Measurements from ENCODE around the gene PPOX.
A peak's percentile ranks its signal among the peaks of the same experiment; 100 is the strongest.

PPOX gene

DNA sequence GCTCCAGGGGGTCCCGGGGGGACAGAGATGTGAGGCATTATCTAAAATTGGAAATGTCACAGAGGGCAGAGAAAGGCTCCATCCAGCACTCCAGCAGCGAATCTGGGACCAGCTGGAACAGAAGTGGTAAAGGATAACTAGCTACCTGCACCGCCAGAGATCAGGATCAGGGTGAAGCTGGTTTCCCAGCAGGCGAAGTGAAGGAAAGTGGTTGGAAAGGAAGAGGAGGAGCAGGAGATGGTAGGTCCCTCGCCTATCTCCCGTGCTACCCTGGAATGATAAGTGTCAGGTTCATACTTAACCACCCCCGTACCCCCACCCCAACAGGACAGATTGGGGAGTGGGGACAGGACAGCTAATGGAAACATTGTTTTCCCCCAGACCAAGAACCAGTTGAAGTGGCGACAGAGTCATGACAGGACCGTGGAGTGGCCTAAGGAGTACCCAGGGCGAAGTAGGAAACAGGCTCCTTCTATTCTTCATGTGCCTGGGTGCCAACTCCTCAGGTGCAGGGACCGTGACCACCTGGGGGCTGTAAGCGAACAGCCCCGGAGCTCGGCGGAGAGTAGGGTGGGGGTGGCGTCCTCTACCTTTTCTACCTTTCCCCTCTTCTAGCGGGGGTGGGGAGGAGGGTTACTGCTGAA, 10.4 kb downstream of the PPOX start:
- no peak for DNase-seq (ENCODE audit: low spot score)

DNA sequence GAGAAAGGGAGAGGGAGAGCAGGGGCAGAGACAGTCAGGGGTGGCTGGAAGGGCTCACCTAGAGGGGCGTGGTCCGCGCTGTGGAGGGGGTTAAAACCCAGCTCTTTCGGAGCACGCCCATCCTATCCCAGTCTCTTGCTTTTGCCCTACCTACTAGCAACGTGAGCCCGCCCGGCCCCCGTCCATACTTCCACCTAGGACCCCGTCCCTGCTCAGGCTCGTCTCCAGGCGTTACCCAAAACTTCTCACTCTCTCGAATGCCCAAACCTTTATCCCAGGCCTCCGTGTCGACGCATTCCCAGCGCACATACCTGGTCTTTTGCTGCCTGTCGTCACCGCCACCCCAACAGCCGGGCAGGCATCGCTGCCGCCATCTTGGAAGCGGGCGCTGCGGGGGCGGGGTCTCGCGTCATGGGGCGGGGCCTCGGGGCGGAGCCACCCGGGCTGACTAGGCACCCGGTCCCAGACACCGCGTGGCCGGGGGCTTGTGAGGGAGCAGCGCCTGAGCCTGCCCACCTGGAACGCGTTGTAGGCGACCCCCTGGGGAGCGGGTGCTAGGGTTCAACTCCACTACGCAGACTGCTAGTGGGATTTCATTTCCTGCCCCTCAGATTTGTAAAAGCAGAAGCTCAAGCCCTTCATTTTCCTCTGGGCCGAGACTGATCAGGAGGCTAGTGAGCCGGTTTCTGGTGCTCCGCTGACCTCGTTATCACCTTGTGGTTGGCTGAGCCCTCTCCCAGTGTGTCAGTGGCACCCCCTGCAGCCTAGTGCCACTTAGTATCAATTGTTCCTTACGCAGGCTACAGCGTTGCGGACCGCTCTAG, 11.1 kb downstream of the PPOX start, which contains the start of gene B4GALT3:
TSS of gene B4GALT3 (minus strand) at position 396 of the 824 bp plus-strand sequence. CDS start 1,447 bp downstream, outside the sequence.
- peak; percentile 91 for DNase-seq (ENCODE audit: low spot score)

DNA sequence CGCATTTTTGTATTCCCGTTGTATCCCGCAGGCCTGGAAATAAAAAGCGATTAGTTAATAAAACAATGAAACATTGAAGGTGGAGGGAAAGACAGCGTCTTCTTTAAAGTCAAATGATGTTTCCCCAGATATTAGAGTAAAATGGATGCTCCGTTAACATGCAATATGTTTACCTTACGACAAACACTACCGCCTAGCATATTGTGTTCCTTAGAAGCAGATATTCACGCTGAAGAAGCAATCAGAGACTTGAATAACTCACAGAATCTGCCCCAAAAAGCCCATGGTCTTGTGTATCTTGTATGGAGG, 11.7 kb downstream of the PPOX start:
- no peak for DNase-seq (ENCODE audit: low spot score)

DNA sequence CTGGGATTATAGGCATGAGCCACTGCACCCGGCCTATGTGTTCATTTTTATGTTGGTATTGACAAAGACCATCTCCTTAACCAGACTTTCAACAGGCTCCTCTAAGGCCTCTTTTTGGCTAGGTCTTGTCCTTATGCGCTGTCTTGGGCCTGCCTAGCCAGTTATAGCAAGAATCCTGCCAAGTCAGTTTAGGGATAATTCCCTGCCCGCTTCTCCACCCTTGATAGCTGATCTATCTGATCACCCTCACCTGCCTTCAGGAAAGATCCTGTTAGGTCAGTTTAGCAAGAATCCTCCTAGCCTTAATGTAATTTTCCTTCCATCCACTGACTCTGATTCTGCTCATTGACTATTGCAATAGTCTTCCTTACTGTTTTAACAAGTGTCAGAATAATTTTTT, 13.5 kb downstream of the PPOX start:
- DNase-seq (ENCODE audit: low spot score): no peak

DNA sequence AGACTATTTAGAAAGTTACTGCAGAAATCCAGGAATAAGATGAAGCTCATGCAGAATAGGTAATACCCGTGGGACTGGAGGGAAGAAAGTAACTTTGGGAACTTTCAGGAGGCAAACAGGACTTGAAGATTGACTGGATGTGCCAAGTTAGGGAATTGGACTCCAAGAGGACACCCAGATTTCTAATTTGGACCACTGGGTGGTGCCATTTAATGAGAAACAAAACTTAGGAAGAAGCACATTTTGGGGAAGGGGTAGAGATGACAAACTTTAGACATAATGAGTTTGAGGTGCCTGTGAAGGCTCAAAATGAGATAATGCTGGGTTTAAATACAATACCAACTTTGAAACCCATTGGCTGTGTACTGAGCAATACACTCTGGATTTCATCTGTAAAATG, 14.4 kb downstream of the PPOX start:
- no peak for DNase-seq (ENCODE audit: low spot score)

DNA sequence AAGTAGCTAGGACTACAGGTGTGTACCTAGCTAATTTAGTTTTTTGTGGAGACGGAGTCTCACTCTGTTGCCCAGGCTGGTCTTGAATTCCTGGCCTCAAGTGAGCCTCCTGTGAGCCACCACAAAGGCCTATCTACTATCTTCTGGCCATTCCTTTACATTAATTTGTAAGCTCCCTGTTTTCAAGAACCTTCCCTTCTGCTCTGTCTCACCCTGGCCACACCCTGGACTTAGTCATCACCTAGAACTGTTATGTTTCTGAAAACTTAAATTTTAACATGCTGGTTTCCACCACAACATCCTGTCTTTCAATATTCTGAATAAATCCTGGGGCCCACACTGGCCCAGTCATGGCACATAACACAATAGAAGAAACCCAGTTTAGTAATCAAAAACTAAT, 16.0 kb downstream of the PPOX start:
- no peak for DNase-seq (ENCODE audit: low spot score)

DNA sequence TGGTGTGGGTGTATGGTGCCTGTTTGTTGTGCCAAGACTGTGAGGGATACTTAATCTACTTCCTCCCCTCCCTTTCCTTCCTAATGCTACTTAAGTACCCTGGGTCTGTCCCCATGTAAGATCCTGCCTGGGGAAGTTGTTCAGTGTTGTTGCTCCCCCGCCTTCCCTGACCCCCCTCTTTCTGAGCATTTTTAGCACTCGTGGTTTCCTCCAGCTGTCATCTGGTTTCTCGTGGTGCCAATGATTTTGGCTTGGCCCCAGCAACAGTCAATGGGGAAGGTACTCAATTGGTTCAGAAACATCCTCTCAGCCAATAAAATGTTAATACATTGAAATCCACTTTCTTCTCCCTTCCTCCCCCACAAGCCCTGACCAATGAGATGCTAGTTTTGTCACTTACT, 19.1 kb downstream of the PPOX start:
- DNase-seq (ENCODE audit: low spot score): no peak

DNA sequence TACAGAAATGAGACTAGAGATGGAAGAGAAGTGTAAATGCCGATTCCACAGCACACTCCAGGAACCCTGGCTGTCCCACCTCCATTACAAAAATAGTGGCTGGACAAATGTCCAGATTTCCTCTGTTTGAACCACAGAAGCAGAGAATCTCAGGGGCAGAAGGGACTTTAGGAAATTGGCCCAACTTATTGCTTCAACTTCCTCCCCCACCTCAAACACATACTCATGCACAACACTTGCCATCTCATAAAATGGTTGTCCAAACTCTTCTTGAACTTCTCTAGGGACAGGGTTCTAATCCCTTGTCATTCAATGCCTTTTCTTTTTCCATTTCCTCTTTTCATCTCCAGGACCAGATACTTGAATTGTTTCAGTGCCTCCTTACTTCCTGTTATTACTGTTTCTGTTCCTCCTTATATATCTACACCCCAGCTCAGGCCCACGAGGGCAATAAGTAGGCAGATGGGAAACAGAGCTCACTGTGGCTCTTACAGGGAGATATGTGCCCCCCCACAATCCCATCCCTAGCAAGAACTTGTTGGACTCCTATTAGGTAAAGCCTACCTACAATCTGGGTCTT, 19.6 kb downstream of the PPOX start:
- no peak for DNase-seq (ENCODE audit: low spot score)

DNA sequence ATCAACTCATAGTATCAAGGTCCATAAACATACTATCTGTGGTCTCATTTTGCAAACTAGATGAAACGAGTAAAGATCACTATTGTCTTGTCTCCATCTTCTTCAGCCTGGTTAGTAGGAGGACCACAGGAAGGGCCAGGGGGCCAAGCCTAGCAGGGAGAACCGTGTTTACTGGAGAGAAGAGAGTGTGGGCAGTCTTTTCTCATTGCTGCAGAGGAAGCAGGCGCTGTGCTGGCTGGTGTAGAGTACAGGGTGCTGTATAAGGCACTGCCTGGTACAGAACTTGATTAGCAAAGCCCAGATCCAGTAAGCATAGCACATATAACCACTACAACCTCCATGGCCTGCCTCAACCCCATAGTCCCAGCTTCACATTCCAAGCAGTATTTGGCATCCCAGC, 21.1 kb downstream of the PPOX start:
- DNase-seq (ENCODE audit: low spot score): no peak

DNA sequence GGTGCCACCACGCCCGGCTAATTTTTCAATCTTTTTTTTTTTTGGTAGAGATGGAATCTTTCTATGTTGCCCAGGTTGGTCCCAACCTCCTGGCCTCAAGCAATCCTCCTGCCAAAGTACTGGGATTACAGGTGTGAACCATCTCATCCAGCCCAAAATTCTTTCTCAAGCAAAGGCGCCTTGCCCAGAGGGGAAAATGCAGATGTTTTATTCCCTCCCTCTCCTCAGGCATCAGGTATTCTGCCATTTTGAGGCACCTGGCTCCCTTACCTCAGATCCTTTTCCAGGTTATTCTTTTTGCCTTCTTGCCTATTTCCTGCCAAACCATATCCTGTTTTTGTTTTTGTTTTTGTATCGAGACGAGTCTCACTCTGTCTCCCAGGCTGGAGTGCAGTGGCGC, 22.2 kb downstream of the PPOX start:
- no peak for DNase-seq (ENCODE audit: low spot score)

DNA sequence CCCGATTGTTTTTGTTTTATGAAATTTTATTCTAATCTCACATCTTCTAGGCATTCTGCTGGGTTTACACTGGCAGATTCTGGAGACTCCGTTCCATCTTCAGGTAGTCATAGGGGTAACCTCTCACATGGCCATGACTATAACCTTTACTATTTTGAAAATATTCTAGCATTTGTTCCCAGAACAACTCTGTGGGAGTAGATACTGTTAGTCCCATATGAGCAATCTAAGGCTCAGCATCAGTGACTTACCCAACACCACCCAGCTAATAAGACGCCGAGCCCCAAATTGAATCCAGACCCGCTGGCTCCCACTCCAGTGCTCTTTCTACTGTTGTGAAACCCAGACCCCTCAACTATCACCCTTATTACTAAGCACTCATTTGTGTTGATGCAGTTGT, 22.8 kb downstream of the PPOX start:
- DNase-seq (ENCODE audit: low spot score): no peak

DNA sequence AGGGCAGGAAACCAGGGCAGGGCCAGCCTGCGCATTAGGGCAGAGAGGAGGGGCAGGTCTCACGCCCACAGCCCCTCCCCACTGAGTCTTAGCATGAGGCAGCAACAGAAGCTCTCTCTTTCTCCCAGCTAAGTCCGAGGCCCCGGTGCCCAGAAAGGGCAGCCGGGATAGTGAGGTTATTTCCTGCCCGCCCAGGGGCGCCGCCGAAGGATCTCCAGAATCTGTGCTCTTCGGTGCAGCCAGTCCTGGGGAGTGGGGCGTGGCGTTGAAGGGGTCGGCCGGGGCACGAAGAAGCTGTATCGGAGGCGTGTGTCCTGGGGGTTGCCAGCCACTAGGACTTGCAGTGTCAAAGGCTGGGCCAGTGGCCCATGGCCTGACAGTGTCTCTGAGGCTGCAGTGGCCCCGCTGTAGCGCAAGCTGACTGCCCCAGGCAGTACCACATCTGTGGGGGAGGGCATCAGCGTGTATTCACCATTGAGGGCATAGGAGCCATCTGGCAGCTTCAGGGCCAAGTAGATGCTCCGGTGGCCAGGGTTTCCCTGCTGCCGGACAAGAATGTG, 24.8 kb downstream of the PPOX start:
- DNase-seq (ENCODE audit: low spot score): no peak

DNA sequence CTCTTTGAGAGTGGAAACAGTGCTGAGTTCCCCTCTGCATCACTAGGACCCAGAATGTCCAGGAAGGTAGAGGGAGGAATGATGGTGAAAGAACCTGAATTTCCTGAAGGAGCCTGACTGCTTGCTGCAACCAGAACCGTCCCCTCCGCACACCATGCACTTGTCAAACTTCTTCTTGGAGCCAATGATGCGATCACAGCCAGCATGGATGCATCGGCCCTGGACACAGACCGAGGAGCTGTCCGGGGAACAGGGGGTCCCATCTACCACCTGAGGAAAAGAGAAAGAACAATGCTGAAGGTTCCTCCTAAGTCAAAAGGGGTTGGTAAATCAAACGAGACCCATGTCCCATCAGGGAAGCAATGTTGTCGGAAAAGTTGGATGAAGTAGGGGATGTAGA, 25.7 kb downstream of the PPOX start:
- DNase-seq (ENCODE audit: low spot score): no peak

DNA sequence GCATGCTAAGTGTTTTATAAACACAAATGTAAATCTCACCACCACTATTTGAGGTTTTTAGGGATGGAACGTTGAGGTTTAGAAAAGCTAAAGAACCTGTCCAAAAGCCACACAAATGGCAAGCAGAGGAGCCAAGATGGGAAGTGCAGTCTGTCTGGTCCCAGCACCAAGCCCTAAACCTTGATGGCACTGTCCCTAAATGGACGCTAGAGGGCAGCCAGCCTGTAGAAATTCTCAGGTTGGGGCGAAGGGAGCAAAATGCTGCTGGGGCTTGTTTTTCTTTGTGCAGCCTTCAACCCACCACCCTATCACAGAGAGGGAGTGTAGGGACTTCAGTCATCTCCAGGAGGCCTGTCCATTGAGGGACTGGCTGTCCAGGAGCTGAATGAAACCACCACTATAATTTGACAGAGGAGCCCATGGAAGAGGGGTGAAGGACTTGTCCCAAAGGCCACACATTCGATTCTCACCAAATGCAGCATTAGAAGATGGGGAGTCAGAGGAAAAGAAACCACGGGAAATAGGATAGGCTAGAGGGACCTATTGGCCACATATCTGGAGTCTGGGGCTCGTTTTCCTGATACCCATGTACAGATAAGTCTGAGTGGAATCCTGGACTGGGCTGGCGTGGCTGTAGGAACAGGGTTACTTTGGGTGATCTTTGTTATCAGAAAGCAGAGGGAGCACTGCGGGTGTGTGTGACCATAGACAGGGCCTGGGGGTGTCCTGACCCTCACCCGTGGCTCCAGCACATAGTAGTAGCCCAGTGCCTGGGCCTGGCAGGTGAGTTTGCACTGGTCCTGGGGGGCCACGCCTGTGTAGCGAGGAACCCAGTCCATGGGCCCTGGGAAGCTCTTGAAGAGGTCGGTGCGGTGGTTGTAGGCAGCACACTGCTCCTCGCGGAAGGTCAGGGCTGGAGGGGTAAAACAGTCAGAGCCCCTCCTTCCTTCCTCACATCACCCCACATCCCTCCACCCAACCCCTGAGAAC, 26.5 kb downstream of the PPOX start:
- DNase-seq (ENCODE audit: low spot score): peak; percentile 82

DNA sequence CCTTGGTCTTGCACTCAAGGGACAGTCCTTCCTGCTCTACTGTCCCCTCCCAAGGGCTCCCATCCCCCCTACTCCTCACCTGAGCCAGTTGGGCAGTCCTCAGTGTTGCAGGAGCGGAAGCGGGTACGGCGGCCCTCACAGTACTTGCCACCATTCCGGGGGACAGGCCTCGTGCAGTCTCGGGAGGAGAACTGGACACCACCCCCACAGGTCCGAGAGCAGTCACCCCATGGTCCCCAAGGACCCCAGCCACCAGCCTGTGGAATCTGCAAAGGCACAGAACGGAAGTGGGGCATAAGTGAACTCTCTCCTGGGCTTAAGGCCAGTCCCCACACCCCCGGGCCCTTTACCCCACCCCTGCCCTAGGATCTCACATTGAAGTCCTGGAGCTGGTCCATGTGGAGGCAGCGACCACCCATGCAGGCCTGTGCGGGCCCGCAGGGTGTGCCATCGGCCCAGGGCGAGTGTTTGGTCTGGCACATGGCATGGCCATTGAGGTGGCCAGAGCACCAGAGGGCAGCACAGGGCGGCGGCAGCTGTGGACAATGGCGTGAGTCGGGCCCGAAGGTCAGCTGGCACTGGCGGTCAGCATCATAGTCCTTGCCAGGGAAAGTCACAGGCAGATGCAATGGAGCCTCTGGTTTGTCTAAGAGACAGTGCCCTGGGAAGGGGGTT, 27.5 kb downstream of the PPOX start:
- DNase-seq (ENCODE audit: low spot score): no peak

DNA sequence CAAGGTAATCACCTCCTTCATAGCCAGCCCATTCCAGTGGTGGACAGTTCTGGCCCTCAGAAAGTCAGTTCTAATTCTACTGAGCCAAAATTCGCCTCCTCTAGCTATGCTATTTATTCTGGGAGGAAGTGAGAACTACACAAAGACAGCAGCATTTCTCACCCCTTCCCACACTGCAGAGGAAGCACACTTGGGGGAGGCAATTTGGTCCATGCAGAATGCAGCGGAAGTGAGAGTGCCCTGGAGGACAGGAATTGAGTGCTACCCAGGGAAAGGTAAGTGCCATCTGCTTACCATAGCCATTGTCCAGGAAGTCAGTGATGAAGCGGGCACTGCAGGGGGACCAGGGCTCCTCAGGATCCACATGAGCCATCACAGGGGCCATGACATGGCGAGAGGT, 28.9 kb downstream of the PPOX start:
- no peak for DNase-seq (ENCODE audit: low spot score)

DNA sequence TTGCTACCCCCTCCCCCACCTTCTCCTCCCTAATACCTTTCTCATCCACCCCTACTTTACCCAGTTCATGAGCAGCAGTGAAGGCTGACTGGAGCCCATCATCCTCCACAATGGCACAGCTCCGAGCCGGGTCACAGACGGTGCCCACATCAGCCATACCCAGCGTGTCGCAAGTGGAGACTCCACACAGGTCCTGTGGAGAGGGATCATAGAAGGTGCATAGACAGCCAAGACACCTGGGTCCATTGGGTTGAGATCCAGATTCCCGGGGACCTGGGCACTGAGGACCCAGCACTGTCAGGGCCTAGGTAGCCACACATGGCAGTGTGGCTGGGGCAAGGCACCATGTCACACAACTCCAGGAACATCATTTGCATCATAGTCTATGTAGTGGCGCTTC, 29.9 kb downstream of the PPOX start:
- DNase-seq (ENCODE audit: low spot score): no peak

DNA sequence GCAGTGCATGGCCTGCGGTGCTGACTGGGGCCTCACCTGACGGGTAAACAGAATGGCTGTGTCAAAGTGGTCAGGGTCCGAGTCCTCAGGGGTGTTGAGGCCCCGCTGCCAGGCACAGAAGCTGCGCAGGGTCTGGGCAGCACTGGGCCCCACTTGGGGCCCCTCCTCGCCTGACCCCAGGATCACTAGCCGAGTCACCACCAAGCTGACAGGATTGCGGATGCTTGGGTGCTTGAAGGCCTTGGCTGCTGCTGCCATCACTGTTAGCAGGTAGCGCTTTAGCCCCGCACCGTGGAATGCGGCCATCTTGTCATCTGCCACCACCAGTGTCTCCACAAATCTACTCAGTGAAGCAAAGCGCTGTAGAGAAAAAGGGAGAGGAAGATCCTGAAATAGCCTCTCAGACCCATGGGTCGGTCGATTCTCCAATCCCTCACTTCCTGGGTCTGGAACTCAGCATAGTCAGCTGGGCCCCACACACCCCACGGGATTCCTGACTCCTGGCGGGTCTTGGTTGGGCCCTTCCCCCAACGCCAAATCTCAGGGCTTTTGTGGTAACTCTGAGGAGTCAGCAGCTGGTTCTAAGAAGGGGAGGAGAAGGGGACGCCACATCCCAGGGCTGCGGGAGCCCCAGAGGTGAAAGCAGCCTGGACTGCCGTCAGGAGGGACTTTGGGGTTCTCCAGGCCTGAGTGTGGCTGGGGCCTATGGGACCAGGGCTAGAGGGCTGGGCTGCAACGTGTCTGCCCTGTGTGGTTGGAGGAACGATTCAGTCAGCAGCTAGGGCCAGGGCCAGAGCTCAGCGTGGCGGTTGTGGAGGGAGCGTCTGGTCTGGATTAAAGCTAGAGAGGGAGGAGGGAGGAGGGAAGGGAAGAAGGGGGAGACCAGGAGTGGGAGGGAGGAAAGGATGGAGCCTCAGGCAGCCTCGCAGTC, 30.6 kb downstream of the PPOX start:
- no peak for DNase-seq (ENCODE audit: low spot score)

DNA sequence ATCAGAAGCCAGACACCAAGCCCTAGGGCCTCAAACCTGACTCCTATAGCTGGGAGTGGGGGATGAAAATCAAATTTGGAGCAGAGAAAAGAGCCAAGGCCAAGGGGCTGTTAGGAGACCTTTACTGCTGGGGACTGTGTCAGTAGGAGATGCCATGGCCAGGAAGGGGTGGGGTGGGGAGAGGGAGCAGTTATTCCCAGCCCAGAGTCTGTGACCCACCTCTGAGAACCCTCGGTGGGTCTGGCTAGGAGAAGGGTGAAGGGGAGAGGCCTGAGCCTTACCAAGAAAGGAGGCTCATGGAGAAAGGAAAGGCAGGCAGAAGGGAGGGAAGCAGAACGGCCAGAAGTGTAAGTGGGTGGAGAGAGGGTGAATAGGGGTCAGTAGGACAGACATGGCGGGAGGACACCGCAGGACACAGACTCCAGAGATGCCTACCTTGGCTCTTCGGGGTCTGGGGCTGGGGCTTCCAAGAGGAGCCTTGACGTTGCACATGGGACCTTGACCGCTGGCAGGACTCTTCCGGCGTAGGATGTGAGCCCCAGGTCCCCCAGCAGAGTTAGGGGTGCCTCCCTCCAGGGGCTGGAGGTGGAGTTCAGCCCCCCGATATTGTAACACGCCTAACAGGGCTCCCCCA, 31.5 kb downstream of the PPOX start:
- no peak for DNase-seq (ENCODE audit: low spot score)
